Heart left ventricle (tissue), 16 donors: ENCODE results near the gene COA5. TPM values are rescaled to one million over a fixed set of nuclear protein-coding genes. Genes with fewer than 3 reads are reported as not detected.

Source experiments
- ATAC-seq, 4 donors: fragments of 200-7000 bp; cut with Tn5 transposase; one replicate each; pipeline ENCODE4 v1.9.1; 2020 to 2022; ENCODE audit warnings: moderate library complexity in 4 of 4, mild to moderate bottlenecking in 3 of 4, moderate number of reproducible peaks in 1 of 4
- DNase-seq, 5 donors: peaks; one replicate each; pipeline ENCODE4 v3.0.0-alpha.2; 2020
- H3K27ac ChIP-seq, 12 donors: fragments of 200-600 bp; sonication (generic) in 4 of 12; one replicate each; pipeline versions ENCODE4 v1.5.0 to v1.8.0; 2016 to 2022; ENCODE audit warnings: mild to moderate bottlenecking in 2 of 12
- H3K27me3 ChIP-seq, 9 donors: fragments of 200-600 bp; sonication (generic) in 2 of 9; one replicate each; pipeline versions ENCODE4 v1.5.1 to v1.8.0; 2016 to 2022; ENCODE audit warnings: mild to moderate bottlenecking in 3 of 9
- H3K36me3 ChIP-seq, 9 donors: fragments of 200-600 bp; sonication (generic) in 2 of 9; one replicate each; pipeline versions ENCODE4 v1.5.0 to v1.8.0; 2018 to 2022; ENCODE audit warnings: mild to moderate bottlenecking in 2 of 9
- H3K4me1 ChIP-seq, 12 donors: fragments of 200-600 bp; sonication (generic) in 4 of 12; one replicate each; pipeline versions ENCODE4 v1.5.0 to v1.8.0; 2016 to 2022; ENCODE audit warnings: mild to moderate bottlenecking in 3 of 12
- H3K4me3 ChIP-seq, 12 donors: fragments of 200-600 bp; sonication (generic) in 4 of 12; one replicate each; pipeline versions ENCODE4 v1.5.0 to v1.8.0; 2017 to 2022; ENCODE audit warnings: mild to moderate bottlenecking in 9 of 12, moderate library complexity in 4 of 12
- H3K9me3 ChIP-seq, 12 donors: fragments of 200-600 bp; sonication (generic) in 4 of 12; one replicate each; pipeline versions ENCODE4 v1.5.0 to v1.8.0; 2016 to 2022; ENCODE audit warnings: mild to moderate bottlenecking in 1 of 12
- CTCF ChIP-seq, 12 donors: fragments of 200-600 bp; sonication (generic) in 4 of 12; IDR thresholded peaks; one replicate each; pipeline versions ENCODE4 v1.5.0 to v1.8.0; 2018 to 2022; ENCODE audit warnings: antibody characterized with exemption in 12 of 12, mild to moderate bottlenecking in 5 of 12
- POLR2A ChIP-seq, 2 donors: fragments of 450-650 bp; IDR thresholded peaks; one replicate each; pipeline ENCODE4 v1.6.1; 2017; ENCODE audit warnings: antibody characterized with exemption in 2 of 2, mild to moderate bottlenecking in 2 of 2, moderate library complexity in 2 of 2
- WGBS, 4 donors: extraction: QIAGEN DNeasy Blood & Tissue Kit in 2 of 4; methylation state at CpG; one replicate each; pipeline versions ENCODE4 v1.1.5 to v1.1.7; 2013 to 2018; 5-methylcytosine and 5-hydroxymethylcytosine counted together
- intact Hi-C, 10 donors: fragments of 100-400 bp; cut with DNase I; formaldehyde crosslinking; loops; one replicate each; pipeline versions ENCODE4 v1.11.1 to v1.14.2; 2022
- polyA plus RNA-seq, 2 donors: library from polyadenylated mRNA; stranded (reverse); fragments of 200-250 nt; gene quantifications; one replicate each; pipeline ENCODE4 v1.2.3, GENCODE V29; 2013
- total RNA-seq, 9 donors: library from RNA; depleted of rRNA in 2 of 9; stranded (reverse); fragments of >200 nt in 2 of 9; fragmentation: NEBNext Ultra II Directional in 3 of 9; extraction: Animal tissue kit (Norgen Biotek cat#: 25700) in 3 of 9; gene quantifications; one replicate each; pipeline versions ENCODE4 v1.1.0 to v1.2.4, GENCODE V29; 2016 to 2023
- donor health status: ischemic (EF 13 %, LVEDD 7.1; RV severe dilation, severe dysfunction).
- donor health status: healthy with polysubstance abuse.
- donor health status: DM: no; HTN: yes; CAD: no.
- donor health status: DM: no; HTN: no; CAD: no.
- donor health status: ischemic (EF 25% LVEDD 6.9; RV normal size, moderate dysfunction).
- donor health status: ischemic (EF 25% LVEDD 5.7; RV mildly dilated, moderate dysfunction).
- donor health status: healthy.
- donor health status: DM: yes; HTN: yes; CAD: no.
- donor health status: ischemic (EF 35%, LVEDD 5.7; RV mildly dilated, moderate dysfunction).
- donor health status: nonischemic (EF 11% LVEDD 7.7; RV severe dilation, severe dysfunction).
- donor health status: DM: yes; HTN: yes; CAD: no.
- donor health status: PGD.
- donor health status: ischemic (EF 29% LVEDD 5.4; RV normal size, mild dysfunction).
- donor health status: nonischemic (EF 23%, LVEDD 6.1; RV moderate dilation, normal function).

The COA5 gene
- total and polyA plus RNA-seq, 11 donors = 19.6 to 39.5 (median 27.7) TPM

GRCh38 chr2:98606431-98606830, 1.9 kb downstream of the COA5 start:
- TF ChIP-seq CTCF (IDR thresholded peaks at IDR 0.05) (no peak), POLR2A (IDR thresholded peaks at IDR 0.05) (no peak)
- intact Hi-C loops = loop anchor here in 5 of 10 donors (5.0 to 10.0 kb wide), 3 partner anchors 39 to 194 kb away; partner anchors contain the start of gene INPP4A (in 2 of the 5)
- ATAC-seq = no peak
- H3K27ac ChIP-seq = no peak overlapping the region
- H3K4me3 ChIP-seq = peak overlapping the region in 2 of 12 donors; percentile 1 to 96
- no peak for DNase-seq
- H3K9me3 ChIP-seq = no peaks in the 10 kb centered on the region
- H3K4me1 ChIP-seq = peaks cover 12 to 59% (median 47%) of the 10 kb centered on the region in 12 donors
- WGBS, 4 donors = 78 to 85% (median 84%) methylated on average over 7 of the region's 7 CpGs
- no peaks in the 10 kb centered on the region for H3K27me3 ChIP-seq
- H3K36me3 ChIP-seq = peaks cover 0 to 55% (median 40%) of the 10 kb centered on the region in 9 donors

DNA sequence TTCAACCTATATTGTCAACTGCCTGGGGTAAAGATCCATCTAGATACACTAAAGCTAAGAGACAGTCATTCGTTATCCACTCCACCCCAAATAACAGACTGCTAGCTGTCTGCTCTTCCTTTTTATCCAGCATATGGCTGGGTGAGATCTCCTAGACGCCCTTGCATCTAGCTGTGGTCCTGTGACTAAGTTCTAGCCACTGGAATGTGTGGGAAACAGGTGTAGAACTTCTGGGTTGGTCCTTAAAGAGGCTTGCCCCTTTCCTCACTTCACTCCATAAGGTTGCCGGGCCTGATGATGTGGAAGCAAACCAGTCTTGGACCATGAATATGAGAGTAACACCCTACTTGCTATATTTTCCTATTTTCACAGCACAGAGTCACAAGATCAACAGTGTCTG, 3.2 kb downstream of the COA5 start:
- Histone ChIP-seq H3K4me3 (no peak overlapping the region), H3K36me3 (peaks cover 0 to 55% (median 42%) of the 10 kb centered on the region in 9 donors), H3K27ac (no peak overlapping the region), H3K9me3 (no peaks in the 10 kb centered on the region), H3K27me3 (no peaks in the 10 kb centered on the region), H3K4me1 (peaks cover 9 to 46% (median 34%) of the 10 kb centered on the region in 12 donors)
- 68 to 76% (median 70%) methylated on average over 3 of the region's 3 CpGs for WGBS, 4 donors
- ATAC-seq = no peak
- intact Hi-C loops = loop anchor here in 5 of 10 donors (5.0 to 10.0 kb wide), 3 partner anchors 38 to 193 kb away; partner anchors contain the start of gene INPP4A (in 2 of the 5)
- no peak for DNase-seq
- TF ChIP-seq CTCF (IDR thresholded peaks at IDR 0.05) = no peak
- no peak for TF ChIP-seq POLR2A (IDR thresholded peaks at IDR 0.05)

DNA sequence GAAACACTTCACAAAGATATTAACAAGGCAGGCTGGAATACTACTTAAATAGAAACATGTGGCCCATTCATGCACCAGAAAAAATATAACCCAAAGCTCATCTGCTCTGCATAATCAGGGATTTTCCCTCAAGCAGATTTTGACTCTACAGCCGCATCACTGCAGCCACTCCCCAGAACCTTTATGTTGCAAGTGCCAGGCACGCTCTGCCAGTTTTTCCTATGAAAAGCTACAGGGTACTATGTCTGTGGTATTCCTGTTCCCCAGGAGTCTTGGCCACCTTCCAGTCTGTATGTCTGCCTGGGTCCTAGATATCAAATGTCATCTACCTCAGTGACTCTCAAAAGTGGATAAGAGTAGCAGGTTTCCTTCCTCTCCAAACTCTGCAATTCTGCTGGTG, 3.8 kb downstream of the COA5 start:
- WGBS, 4 donors = 50 to 72% (median 69%) methylated on average over 2 of the region's 2 CpGs
- Histone ChIP-seq H3K4me3 (no peak overlapping the region), H3K27me3 (no peaks in the 10 kb centered on the region), H3K27ac (no peak overlapping the region), H3K9me3 (no peaks in the 10 kb centered on the region), H3K4me1 (peaks cover 9 to 41% (median 29%) of the 10 kb centered on the region in 12 donors), H3K36me3 (peaks cover 0 to 56% (median 44%) of the 10 kb centered on the region in 9 donors)
- no peak for ATAC-seq
- intact Hi-C loops = loop anchor here in 6 of 10 donors (5.0 to 10.0 kb wide), 3 partner anchors 160 to 192 kb away; partner anchors contain the start of gene INPP4A (in 2 of the 6)
- TF ChIP-seq POLR2A (IDR thresholded peaks at IDR 0.05) = no peak
- TF ChIP-seq CTCF (IDR thresholded peaks at IDR 0.05) = no peak
- DNase-seq = no peak

GRCh38 chr2:98601532-98602132, 6.7 kb downstream of the COA5 start:
- H3K9me3 ChIP-seq = no peaks in the 10 kb centered on the region
- peaks cover 0 to 83% (median 66%) of the 10 kb centered on the region in 9 donors for H3K36me3 ChIP-seq

More at GRCh38 chr2:98601532-98602132, 6.7 kb downstream of the COA5 start:
- Histone ChIP-seq H3K27me3 (no peaks in the 10 kb centered on the region), H3K4me1 (peaks cover 2 to 27% (median 15%) of the 10 kb centered on the region in 12 donors), H3K4me3 (no peak overlapping the region), H3K27ac (no peak overlapping the region)
- DNase-seq (no peak), ATAC-seq (peak; percentile 63 to 86 (median 82))
- 57 to 77% (median 70%) methylated on average over 3 of the region's 3 CpGs for WGBS, 4 donors
- intact Hi-C loops = loop anchor here in 8 of 10 donors (2.0 to 10.0 kb wide), 4 partner anchors 157 to 189 kb away; partner anchors contain the start of gene INPP4A (in 2 of the 8)
- TF ChIP-seq CTCF (IDR thresholded peaks at IDR 0.05) = peak; percentile 42 to 71 (median 57)
- no peak for TF ChIP-seq POLR2A (IDR thresholded peaks at IDR 0.05)
